Astrocyte (in vitro differentiated cells and primary cell): ENCODE data around the gene TRIM44. TPM values are rescaled to one million over a fixed set of nuclear protein-coding genes. Genes with fewer than 3 reads are reported as not detected.

Experiments used
- DNase-seq: peaks from one replicate; pipeline ENCODE4 v3.0.0-alpha.2; 2010; ENCODE audit warnings: low read depth
- FAIRE-seq: peaks from 2 replicates; lab custom pipeline; 2011; peaks lifted over from hg19 to GRCh38; lab: Jason Lieb, UNC
- H2AFZ ChIP-seq: 2 replicates; pipeline ENCODE4 v1.6.0; 2012; ENCODE audit warnings: low read depth, low read length, inconsistent platforms
- H3K27ac ChIP-seq: 2 replicates; pipeline ENCODE4 v1.5.1; 2011; ENCODE audit warnings: low read depth, low read length, inconsistent platforms
- H3K27me3 ChIP-seq: 2 replicates; pipeline ENCODE4 v1.6.0; 2011; ENCODE audit warnings: low read length, inconsistent platforms; ENCODE audit not compliant: insufficient read depth
- H3K36me3 ChIP-seq: 2 replicates; pipeline ENCODE4 v1.5.1; 2011; ENCODE audit warnings: low read length, inconsistent platforms; ENCODE audit not compliant: insufficient read depth
- H3K4me1 ChIP-seq: 2 replicates; pipeline ENCODE4 v1.5.1; 2011; ENCODE audit warnings: low read length, inconsistent platforms; ENCODE audit not compliant: insufficient read depth
- H3K4me2 ChIP-seq: 2 replicates; pipeline ENCODE4 v1.6.0; 2012; ENCODE audit warnings: low read length, inconsistent platforms
- H3K4me3 ChIP-seq: 2 replicates; pipeline ENCODE4 v1.5.1; 2011; ENCODE audit warnings: low read depth, mild to moderate bottlenecking, low read length, inconsistent platforms; ENCODE audit not compliant: insufficient read depth
- H3K79me2 ChIP-seq: 2 replicates; pipeline ENCODE4 v1.6.0; 2012; ENCODE audit warnings: mild to moderate bottlenecking, low read length, inconsistent platforms; ENCODE audit not compliant: insufficient read depth
- H3K9ac ChIP-seq: 2 replicates; pipeline ENCODE4 v1.6.0; 2012; ENCODE audit warnings: mild to moderate bottlenecking, low read length, inconsistent platforms
- H3K9me3 ChIP-seq: 2 replicates; pipeline ENCODE4 v1.5.1; 2012; ENCODE audit warnings: low read depth, mild to moderate bottlenecking, low read length, inconsistent platforms; ENCODE audit not compliant: insufficient read depth
- H4K20me1 ChIP-seq: 2 replicates; pipeline ENCODE4 v1.6.0; 2012; ENCODE audit warnings: low read length, inconsistent platforms; ENCODE audit not compliant: insufficient read depth
- H3K27ac Mint-ChIP-seq: one replicate; pipeline ENCODE4 v1.8.0; 2021; ENCODE audit warnings: mild to moderate bottlenecking, mixed read lengths; ENCODE audit not compliant: unreplicated experiment
- H3K27me3 Mint-ChIP-seq: one replicate; pipeline ENCODE4 v1.8.0; 2021; ENCODE audit warnings: low read depth, mixed read lengths; ENCODE audit not compliant: unreplicated experiment
- H3K36me3 Mint-ChIP-seq: one replicate; pipeline ENCODE4 v1.8.0; 2021; ENCODE audit warnings: low read depth, mixed read lengths; ENCODE audit not compliant: unreplicated experiment
- H3K4me1 Mint-ChIP-seq: one replicate; pipeline ENCODE4 v1.8.0; 2021; ENCODE audit warnings: low read depth, mixed read lengths; ENCODE audit not compliant: unreplicated experiment
- H3K4me3 Mint-ChIP-seq: one replicate; pipeline ENCODE4 v1.8.0; 2021; ENCODE audit warnings: mild to moderate bottlenecking, moderate library complexity, mixed read lengths; ENCODE audit not compliant: unreplicated experiment
- H3K9me3 Mint-ChIP-seq: one replicate; pipeline ENCODE4 v1.8.0; 2021; ENCODE audit warnings: mild to moderate bottlenecking, mixed read lengths; ENCODE audit not compliant: unreplicated experiment
- EZH2 ChIP-seq: IDR thresholded peaks from 2 replicates; pipeline ENCODE4 v1.6.1; 2012; ENCODE audit warnings: mild to moderate bottlenecking, low read length, inconsistent platforms; ENCODE audit not compliant: insufficient read depth
- total RNA-seq: library from RNA; stranded (reverse); gene quantifications from 2 replicates; pipeline ENCODE4 v1.2.1, GENCODE V29; 2021
- TF ChIP-seq, protein P1 (sequence below): IDR thresholded peaks from 2 replicates; pipeline ENCODE4 v1.5.1; 2011; ENCODE audit warnings: low read depth, mild to moderate bottlenecking, inconsistent platforms, low read length, moderate library complexity; ENCODE audit not compliant: insufficient read depth

The TRIM44 gene
- total RNA-seq, 1 donor from 2014 or later = 61.0 TPM

- Mint-ChIP-seq H3K36me3 (no peaks in the 10 kb centered on the region), H3K4me1 (peaks cover 47% of the 10 kb centered on the region), H3K27me3 (no peaks in the 10 kb centered on the region), H3K9me3 (no peaks in the 10 kb centered on the region), H3K4me3 (peak overlapping the region; percentile 93), H3K27ac (peak overlapping the region; percentile 91)
- Histone ChIP-seq H3K27me3 (no peaks in the 10 kb centered on the region), H3K27ac (peak overlapping the region; percentile 91), H3K9me3 (no peaks in the 10 kb centered on the region), H3K79me2 (peaks cover 28% of the 10 kb centered on the region), H3K4me2 (peak overlapping the region; percentile 96), H3K4me3 (peak overlapping the region; percentile 77), H3K36me3 (no peaks in the 10 kb centered on the region), H3K4me1 (peaks cover 46% of the 10 kb centered on the region), H3K9ac (peak overlapping the region; percentile 91), H2AFZ (peak overlapping the region; percentile 60), H4K20me1 (no peaks in the 10 kb centered on the region)
- FAIRE-seq (no peak), DNase-seq (peak; percentile 44)
- TF ChIP-seq EZH2 = no peak
- TF ChIP-seq, protein P1, sequence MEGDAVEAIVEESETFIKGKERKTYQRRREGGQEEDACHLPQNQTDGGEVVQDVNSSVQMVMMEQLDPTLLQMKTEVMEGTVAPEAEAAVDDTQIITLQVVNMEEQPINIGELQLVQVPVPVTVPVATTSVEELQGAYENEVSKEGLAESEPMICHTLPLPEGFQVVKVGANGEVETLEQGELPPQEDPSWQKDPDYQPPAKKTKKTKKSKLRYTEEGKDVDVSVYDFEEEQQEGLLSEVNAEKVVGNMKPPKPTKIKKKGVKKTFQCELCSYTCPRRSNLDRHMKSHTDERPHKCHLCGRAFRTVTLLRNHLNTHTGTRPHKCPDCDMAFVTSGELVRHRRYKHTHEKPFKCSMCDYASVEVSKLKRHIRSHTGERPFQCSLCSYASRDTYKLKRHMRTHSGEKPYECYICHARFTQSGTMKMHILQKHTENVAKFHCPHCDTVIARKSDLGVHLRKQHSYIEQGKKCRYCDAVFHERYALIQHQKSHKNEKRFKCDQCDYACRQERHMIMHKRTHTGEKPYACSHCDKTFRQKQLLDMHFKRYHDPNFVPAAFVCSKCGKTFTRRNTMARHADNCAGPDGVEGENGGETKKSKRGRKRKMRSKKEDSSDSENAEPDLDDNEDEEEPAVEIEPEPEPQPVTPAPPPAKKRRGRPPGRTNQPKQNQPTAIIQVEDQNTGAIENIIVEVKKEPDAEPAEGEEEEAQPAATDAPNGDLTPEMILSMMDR = no peak
These were observed 43.3 kb upstream of the TRIM44 start for GRCh38 chr11:35619116-35619854.

GRCh38 chr11:35619855-35620640 is 42.5 kb upstream of the TRIM44 start:
- Histone ChIP-seq H3K36me3 (no peaks in the 10 kb centered on the region), H2AFZ (peak overlapping the region; percentile 60), H3K4me2 (peak overlapping the region; percentile 96), H3K27ac (peak overlapping the region; percentile 91), H3K9me3 (no peaks in the 10 kb centered on the region), H3K4me3 (peak overlapping the region; percentile 77), H3K27me3 (no peaks in the 10 kb centered on the region), H3K9ac (peak overlapping the region; percentile 91), H4K20me1 (no peaks in the 10 kb centered on the region), H3K79me2 (peaks cover 28% of the 10 kb centered on the region), H3K4me1 (peaks cover 46% of the 10 kb centered on the region)
- peak overlapping the region; percentile 93 for H3K4me3 Mint-ChIP-seq
- DNase-seq = peak; percentile 36
- H3K27ac Mint-ChIP-seq = peak overlapping the region; percentile 91
- no peak for TF ChIP-seq EZH2
- TF ChIP-seq, protein P1 = no peak
- no peaks in the 10 kb centered on the region for H3K36me3 Mint-ChIP-seq
- no peak for FAIRE-seq
- no peaks in the 10 kb centered on the region for H3K9me3 Mint-ChIP-seq
- peaks cover 47% of the 10 kb centered on the region for H3K4me1 Mint-ChIP-seq
- H3K27me3 Mint-ChIP-seq = no peaks in the 10 kb centered on the region
